Right atrium auricular region (tissue), 2 donors: ENCODE results near the gene EP300. TPM values are rescaled to one million over a fixed set of nuclear protein-coding genes. Genes with fewer than 3 reads are reported as not detected.

Experiments used
- DNase-seq: peaks from one replicate; pipeline ENCODE4 v3.0.0-alpha.2; 2019; ENCODE audit warnings: low spot score
- H3K27ac ChIP-seq, 2 donors: fragments of 200-600 bp; sonication (generic); 1 replicate in 1 of 2; 2 replicates in 1 of 2; pipeline ENCODE4 v1.5.1; 2016 to 2019
- H3K27me3 ChIP-seq, 2 donors: fragments of 200-600 bp; sonication (generic); one replicate each; pipeline versions ENCODE4 v1.5.1 to v1.6.0; 2017 to 2019
- H3K36me3 ChIP-seq: fragments of 200-600 bp; sonication (generic); one replicate; pipeline ENCODE4 v1.5.1; 2016
- H3K4me1 ChIP-seq, 2 donors: fragments of 200-600 bp; sonication (generic); one replicate each; pipeline versions ENCODE4 v1.5.1 to v1.6.0; 2017 to 2019
- H3K4me3 ChIP-seq, 2 donors: fragments of 200-600 bp; sonication (generic); 1 replicate in 1 of 2; 2 replicates in 1 of 2; pipeline ENCODE4 v1.5.1; 2017 to 2019; ENCODE audit warnings: mild to moderate bottlenecking in 1 of 2, moderate library complexity in 1 of 2
- H3K9me3 ChIP-seq, 2 donors: fragments of 200-600 bp; sonication (generic); one replicate each; pipeline ENCODE4 v1.5.1; 2019
- total RNA-seq, 2 donors: library from RNA; depleted of rRNA; stranded (reverse); fragments of >200 nt; gene quantifications; one replicate each; pipeline ENCODE4 v1.1.0, GENCODE V29; 2016
- TF ChIP-seq, protein P1 (sequence below), 2 donors: fragments of 200-600 bp; sonication (generic); IDR thresholded peaks; one replicate each; pipeline ENCODE4 v1.5.1; 2019; ENCODE audit warnings: antibody characterized with exemption in 2 of 2

EP300 gene
- total RNA-seq, 2 donors from 2014 or later = 28.0 to 41.7 TPM

DNA sequence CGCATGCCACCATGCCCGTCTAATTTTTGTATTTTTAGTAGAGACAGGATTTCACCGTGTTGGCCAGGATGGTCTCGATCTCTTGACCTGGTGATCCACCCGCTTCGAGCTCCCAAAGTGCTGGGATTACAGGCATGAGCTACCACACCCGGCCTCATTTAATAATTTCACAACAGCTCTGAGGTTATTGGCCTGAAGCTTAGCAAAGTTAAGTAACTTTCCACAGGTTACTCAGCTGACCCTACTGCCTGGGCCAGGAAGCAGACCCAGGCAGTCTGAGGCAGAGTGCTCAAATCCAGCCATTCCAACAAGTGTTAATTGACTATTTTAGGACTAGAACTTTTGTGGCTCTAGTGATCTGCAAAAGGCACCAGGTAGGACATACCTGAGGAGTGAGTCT, 60.5 kb downstream of the EP300 start:
- TF ChIP-seq, protein P1, sequence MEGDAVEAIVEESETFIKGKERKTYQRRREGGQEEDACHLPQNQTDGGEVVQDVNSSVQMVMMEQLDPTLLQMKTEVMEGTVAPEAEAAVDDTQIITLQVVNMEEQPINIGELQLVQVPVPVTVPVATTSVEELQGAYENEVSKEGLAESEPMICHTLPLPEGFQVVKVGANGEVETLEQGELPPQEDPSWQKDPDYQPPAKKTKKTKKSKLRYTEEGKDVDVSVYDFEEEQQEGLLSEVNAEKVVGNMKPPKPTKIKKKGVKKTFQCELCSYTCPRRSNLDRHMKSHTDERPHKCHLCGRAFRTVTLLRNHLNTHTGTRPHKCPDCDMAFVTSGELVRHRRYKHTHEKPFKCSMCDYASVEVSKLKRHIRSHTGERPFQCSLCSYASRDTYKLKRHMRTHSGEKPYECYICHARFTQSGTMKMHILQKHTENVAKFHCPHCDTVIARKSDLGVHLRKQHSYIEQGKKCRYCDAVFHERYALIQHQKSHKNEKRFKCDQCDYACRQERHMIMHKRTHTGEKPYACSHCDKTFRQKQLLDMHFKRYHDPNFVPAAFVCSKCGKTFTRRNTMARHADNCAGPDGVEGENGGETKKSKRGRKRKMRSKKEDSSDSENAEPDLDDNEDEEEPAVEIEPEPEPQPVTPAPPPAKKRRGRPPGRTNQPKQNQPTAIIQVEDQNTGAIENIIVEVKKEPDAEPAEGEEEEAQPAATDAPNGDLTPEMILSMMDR (IDR thresholded peaks at IDR 0.05) = no peak
- Histone ChIP-seq H3K36me3 (peaks cover 95% of the 10 kb centered on the region), H3K4me1 (no peaks in the 10 kb centered on the region), H3K9me3 (no peaks in the 10 kb centered on the region), H3K27ac (no peak overlapping the region), H3K4me3 (no peak overlapping the region), H3K27me3 (no peaks in the 10 kb centered on the region)
- no peak for DNase-seq

DNA sequence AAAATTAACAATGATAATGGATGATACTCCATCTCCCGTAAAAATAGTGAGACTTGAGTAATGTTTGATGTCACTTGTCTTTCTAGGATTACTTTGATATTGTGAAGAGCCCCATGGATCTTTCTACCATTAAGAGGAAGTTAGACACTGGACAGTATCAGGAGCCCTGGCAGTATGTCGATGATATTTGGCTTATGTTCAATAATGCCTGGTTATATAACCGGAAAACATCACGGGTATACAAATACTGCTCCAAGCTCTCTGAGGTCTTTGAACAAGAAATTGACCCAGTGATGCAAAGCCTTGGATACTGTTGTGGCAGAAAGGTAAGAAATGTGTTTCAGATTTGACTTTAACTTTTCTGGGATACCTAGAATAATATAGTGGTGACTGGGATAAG, 64.7 kb downstream of the EP300 start:
- Histone ChIP-seq H3K4me3 (no peak overlapping the region), H3K27ac (no peak overlapping the region), H3K27me3 (no peaks in the 10 kb centered on the region), H3K4me1 (no peaks in the 10 kb centered on the region), H3K9me3 (no peaks in the 10 kb centered on the region), H3K36me3 (peaks cover 95% of the 10 kb centered on the region)
- DNase-seq = no peak
- TF ChIP-seq, protein P1 (IDR thresholded peaks at IDR 0.05) = no peak

DNA sequence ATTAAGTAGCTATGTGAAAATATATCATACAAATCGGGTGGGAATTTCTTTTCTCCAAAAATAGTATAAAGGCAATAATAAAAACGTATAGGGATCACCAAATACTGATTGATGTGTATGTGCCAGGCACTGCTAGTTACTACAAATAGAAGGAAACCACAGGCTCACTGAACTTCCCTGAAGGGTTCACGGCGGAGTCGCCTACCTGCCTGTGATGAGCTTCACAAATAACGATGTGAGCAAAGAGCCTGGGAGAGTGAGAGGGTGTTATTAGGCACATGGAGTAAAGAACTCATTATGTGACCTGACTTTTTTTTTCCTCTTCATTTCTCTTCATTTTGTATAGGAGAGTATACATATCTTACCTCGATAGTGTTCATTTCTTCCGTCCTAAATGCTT, 76.8 kb downstream of the EP300 start:
- Histone ChIP-seq H3K27ac (no peak overlapping the region), H3K9me3 (no peaks in the 10 kb centered on the region), H3K4me3 (no peak overlapping the region), H3K27me3 (no peaks in the 10 kb centered on the region), H3K36me3 (peaks cover 91% of the 10 kb centered on the region), H3K4me1 (no peaks in the 10 kb centered on the region)
- TF ChIP-seq, protein P1 (IDR thresholded peaks at IDR 0.05) = no peak
- no peak for DNase-seq

DNA sequence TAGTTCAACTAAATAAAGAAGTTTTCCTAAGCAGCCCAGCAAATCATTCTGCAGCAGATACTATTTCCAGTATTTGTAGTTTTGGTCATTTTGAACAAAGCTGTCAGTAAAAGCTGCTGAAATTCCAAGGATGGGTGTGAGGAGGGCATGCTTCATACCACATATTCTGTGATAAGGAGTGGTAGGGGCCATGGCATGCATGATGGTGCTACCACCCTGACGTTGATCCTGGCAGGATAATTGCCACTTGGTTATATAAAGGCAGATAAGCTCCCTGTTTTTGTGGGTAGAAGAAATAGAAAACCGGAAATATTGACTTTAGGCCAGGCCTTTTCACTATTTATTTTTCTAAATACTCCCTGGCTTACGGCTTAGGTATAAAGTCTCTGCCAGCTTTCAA, 79.6 kb downstream of the EP300 start:
- Histone ChIP-seq H3K27ac (no peak overlapping the region), H3K36me3 (peaks cover 89% of the 10 kb centered on the region), H3K4me3 (no peak overlapping the region), H3K9me3 (no peaks in the 10 kb centered on the region), H3K4me1 (peaks cover 0 to 11% of the 10 kb centered on the region in 2 donors), H3K27me3 (no peaks in the 10 kb centered on the region)
- TF ChIP-seq, protein P1 (IDR thresholded peaks at IDR 0.05) = no peak
- DNase-seq = no peak

DNA sequence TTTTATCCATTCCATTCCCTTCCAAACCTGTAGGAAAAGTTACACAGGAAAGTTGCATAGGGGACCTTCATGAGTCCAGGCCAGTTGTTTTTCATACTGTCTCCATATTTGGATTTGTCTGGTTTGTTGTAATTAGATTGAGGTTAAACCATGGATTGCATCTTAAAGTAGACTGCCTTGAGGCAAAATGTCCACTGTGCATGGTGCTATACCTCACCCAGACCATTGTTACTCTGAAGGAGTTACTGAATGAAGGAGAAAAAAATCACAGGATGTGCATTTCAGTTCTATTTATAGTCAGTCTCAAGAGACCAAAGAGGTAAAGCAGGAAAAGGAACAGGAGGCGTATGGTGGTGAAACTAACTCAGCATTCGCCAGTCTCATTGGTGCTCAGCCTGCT, 83.2 kb downstream of the EP300 start:
- DNase-seq = no peak
- Histone ChIP-seq H3K9me3 (no peaks in the 10 kb centered on the region), H3K27ac (no peak overlapping the region), H3K4me1 (peaks cover 0 to 18% of the 10 kb centered on the region in 2 donors), H3K27me3 (no peaks in the 10 kb centered on the region), H3K4me3 (no peak overlapping the region), H3K36me3 (peaks cover 83% of the 10 kb centered on the region)
- TF ChIP-seq, protein P1 (IDR thresholded peaks at IDR 0.05) = no peak

DNA sequence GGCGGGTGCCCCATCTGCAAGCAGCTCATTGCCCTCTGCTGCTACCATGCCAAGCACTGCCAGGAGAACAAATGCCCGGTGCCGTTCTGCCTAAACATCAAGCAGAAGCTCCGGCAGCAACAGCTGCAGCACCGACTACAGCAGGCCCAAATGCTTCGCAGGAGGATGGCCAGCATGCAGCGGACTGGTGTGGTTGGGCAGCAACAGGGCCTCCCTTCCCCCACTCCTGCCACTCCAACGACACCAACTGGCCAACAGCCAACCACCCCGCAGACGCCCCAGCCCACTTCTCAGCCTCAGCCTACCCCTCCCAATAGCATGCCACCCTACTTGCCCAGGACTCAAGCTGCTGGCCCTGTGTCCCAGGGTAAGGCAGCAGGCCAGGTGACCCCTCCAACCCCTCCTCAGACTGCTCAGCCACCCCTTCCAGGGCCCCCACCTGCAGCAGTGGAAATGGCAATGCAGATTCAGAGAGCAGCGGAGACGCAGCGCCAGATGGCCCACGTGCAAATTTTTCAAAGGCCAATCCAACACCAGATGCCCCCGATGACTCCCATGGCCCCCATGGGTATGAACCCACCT, 84.7 kb downstream of the EP300 start:
- no peaks in the 10 kb centered on the region for H3K27me3 ChIP-seq
- DNase-seq = no peak
- H3K36me3 ChIP-seq = peaks cover 67% of the 10 kb centered on the region
- H3K9me3 ChIP-seq = no peaks in the 10 kb centered on the region
- no peak overlapping the region for H3K27ac ChIP-seq
- H3K4me3 ChIP-seq = no peak overlapping the region
- H3K4me1 ChIP-seq = peaks cover 0 to 18% of the 10 kb centered on the region in 2 donors
- TF ChIP-seq, protein P1 (IDR thresholded peaks at IDR 0.05) = no peak
